ENCODE results near the gene MARVELD1.

MARVELD1 gene

DNA sequence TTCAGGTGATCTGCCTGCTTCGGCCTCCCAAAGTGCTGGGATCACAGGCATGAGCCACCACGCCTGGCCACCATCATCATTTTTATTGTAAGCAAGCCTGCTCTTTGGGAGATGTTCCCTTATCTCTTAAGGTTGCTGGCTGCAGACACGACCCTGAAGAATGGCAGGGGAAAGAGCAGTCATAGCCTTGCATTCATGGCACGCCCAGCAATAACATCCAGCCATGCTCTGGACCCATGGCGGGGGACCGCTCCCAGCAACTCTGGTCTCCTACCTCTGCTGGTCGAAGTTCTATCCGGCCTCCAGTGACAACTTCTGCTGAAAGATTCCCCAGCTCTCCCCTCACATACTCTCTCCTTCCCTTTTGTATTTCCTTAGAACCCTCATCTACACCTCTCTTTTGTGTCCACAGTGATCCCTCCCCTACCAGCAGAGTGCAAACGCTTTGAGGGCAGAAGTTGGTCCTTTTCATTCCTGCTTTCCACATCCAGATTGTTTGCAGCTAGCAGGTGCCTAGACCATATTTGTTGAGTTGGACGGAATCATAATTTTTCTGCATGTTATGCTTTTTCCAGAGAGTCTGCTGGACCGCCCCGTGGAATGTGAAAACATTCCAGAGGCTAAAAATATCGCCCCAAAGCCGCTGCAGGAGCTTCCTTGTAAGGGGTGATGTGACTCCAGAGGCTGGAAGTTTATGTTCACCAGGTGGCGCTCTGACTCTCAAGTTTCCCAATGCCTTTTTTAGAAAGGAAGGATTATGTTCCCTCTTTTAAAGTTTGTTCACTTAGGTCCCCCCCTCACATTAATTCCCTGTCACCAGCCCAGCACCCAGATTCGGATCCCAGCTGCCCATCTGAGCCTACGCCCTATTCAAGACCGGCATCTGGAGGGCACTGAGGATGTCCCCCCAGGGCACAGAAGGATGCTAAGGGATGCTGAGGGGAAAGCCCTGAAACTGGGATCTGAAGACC lies 4.3 kb upstream of the MARVELD1 start:
- no peaks in the 10 kb centered on the region for H3K9me3 ChIP-seq (ENCODE audit: insufficient read depth, low read length)
- no peak overlapping the region for H3K4me3 ChIP-seq (ENCODE audit: insufficient read length, low read depth)
- H3K36me3 ChIP-seq (ENCODE audit: insufficient read depth, insufficient read length, low read length): no peaks in the 10 kb centered on the region
- H3K4me1 ChIP-seq (ENCODE audit: insufficient read depth, insufficient read length): no peaks in the 10 kb centered on the region
- DNase-seq (ENCODE audit: low read depth, low spot score): no peak
- H3K27me3 ChIP-seq (ENCODE audit: insufficient read depth, insufficient read length): no peaks in the 10 kb centered on the region
- TF ChIP-seq SUZ12 (IDR thresholded peaks at IDR 0.05; ENCODE audit: extremely low read depth, insufficient read depth, insufficient read length): no peak
- TF ChIP-seq YY1 (IDR thresholded peaks at IDR 0.05; ENCODE audit: insufficient read depth, insufficient read length): no peak
- no peak for TF ChIP-seq ZNF274 (IDR thresholded peaks at IDR 0.05; ENCODE audit: low read depth, low read length)
- no peak overlapping the region for H3K9ac ChIP-seq (ENCODE audit: insufficient read length, low read depth)

DNA sequence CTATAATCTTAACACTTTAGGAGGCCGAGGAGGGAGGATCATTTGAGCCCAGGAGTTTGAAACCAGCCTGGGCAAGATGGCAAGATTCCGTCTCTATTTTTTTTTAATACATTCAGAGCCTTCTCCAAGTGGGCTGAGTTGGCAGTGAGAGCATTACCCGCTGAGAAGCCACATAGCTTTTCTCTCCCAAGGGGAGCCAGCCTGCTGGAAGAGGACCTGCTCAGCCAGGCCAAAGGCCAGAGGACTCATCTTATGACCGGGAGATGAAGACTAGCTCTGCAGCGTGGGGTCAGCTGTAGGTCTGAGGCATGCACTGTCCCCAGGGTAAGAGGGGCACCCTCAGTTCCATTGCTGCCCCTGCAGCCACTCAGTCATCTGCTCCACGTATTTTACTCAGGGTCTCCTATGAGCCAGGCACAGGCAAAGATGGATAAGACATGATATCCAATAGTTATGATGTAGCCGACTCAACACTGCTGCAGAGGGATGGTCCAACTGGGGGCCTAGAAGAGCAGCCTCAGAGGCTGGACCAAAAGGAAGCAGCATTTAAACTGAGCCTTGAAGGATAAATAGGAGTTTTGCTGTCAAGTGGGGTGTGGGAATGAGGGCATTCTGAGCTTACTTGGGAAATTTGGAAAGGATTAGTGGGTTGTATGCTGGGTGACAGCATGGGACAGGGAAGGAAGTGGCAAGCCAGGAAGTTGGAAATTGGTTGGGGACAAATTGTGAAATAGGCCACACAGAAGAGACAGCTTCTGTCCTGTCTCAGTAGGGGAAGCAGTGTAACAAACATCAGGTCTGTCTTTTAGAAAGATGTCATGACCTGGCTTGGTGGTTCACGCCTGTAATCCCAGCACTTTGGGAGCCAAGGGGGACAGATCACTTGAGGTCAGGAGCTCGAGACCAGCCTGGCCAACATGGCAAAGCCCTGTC lies 1.6 kb upstream of the MARVELD1 start:
- no peak for DNase-seq (ENCODE audit: low read depth, low spot score)
- no peaks in the 10 kb centered on the region for H3K9me3 ChIP-seq (ENCODE audit: insufficient read depth, low read length)
- H3K27me3 ChIP-seq (ENCODE audit: insufficient read depth, insufficient read length): no peaks in the 10 kb centered on the region
- peaks cover 11% of the 10 kb centered on the region for H3K36me3 ChIP-seq (ENCODE audit: insufficient read depth, insufficient read length, low read length)
- no peak overlapping the region for H3K4me3 ChIP-seq (ENCODE audit: insufficient read length, low read depth)
- no peaks in the 10 kb centered on the region for H3K4me1 ChIP-seq (ENCODE audit: insufficient read depth, insufficient read length)
- no peak overlapping the region for H3K9ac ChIP-seq (ENCODE audit: insufficient read length, low read depth)
- TF ChIP-seq SUZ12 (IDR thresholded peaks at IDR 0.05; ENCODE audit: extremely low read depth, insufficient read depth, insufficient read length) (no peak), YY1 (IDR thresholded peaks at IDR 0.05; ENCODE audit: insufficient read depth, insufficient read length) (no peak), ZNF274 (IDR thresholded peaks at IDR 0.05; ENCODE audit: low read depth, low read length) (no peak)

DNA sequence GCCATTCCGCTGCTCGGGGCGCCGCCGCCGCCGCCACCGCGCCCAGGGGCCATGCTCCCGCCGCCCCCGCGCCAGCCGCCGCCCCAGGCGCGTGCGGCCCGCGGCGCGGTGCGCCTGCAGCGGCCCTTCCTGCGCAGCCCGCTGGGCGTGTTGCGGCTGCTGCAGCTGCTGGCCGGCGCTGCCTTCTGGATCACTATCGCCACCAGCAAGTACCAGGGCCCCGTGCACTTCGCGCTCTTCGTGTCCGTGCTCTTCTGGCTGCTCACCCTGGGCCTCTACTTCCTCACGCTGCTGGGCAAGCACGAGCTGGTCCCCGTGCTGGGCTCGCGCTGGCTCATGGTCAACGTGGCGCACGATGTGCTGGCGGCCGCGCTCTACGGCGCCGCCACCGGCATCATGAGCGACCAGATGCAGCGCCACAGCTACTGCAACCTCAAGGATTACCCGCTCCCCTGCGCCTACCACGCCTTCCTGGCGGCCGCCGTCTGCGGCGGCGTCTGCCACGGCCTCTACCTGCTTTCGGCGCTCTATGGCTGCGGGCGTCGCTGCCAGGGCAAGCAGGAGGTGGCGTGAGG lies 383 bp downstream of the MARVELD1 start:
- Histone ChIP-seq H3K4me1 (ENCODE audit: insufficient read depth, insufficient read length) (peaks cover 3% of the 10 kb centered on the region), H3K4me3 (ENCODE audit: insufficient read length, low read depth) (peak overlapping the region; percentile 86), H3K9ac (ENCODE audit: insufficient read length, low read depth) (peak overlapping the region; percentile 97), H3K27me3 (ENCODE audit: insufficient read depth, insufficient read length) (no peaks in the 10 kb centered on the region), H3K9me3 (ENCODE audit: insufficient read depth, low read length) (no peaks in the 10 kb centered on the region), H3K36me3 (ENCODE audit: insufficient read depth, insufficient read length, low read length) (peaks cover 23% of the 10 kb centered on the region)
- DNase-seq (ENCODE audit: low read depth, low spot score): peak; percentile 63
- TF ChIP-seq ZNF274 (IDR thresholded peaks at IDR 0.05; ENCODE audit: low read depth, low read length): no peak
- no peak for TF ChIP-seq SUZ12 (IDR thresholded peaks at IDR 0.05; ENCODE audit: extremely low read depth, insufficient read depth, insufficient read length)
- no peak for TF ChIP-seq YY1 (IDR thresholded peaks at IDR 0.05; ENCODE audit: insufficient read depth, insufficient read length)

DNA sequence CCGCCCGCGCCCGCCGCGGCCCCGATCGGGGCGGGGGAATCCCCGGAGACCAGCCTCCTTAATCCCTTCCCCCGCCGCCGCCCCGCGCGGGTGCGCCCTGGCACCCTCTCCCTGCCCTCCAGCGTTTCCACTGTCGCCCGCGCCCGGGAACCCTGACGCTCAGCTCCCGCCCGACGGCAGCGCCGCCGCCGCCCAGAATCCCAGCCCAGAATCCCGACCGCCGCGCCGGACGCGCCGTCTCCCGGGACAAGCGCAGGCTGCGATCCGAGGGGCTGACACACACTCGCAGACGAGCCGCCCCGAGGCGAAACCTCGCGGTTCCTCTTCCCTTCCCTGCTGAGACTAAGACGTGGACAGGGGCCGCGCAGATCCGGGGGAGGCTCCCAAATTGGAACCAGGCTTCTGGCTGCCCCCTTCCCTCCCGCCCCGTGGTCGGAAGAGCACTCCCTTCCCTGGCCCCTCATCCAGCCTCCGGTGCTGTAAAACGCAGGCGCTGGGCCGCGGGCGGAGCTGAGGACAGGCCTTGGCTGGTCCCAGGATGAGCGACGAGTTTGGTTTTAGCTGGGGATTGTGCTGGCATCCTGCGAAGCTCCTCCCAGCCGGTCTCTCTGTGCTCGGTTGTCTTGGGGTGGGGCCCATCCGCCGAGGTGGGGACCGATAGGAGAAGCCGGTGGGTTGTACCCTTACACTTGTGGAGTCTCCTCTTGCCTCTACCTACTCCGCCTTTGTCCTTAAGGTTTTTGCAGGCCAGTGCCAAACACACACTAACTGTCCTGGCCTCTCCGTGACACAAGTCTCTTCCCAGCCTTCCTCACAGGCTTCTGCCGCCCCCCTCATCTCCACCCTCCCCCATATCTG lies 1.1 kb downstream of the MARVELD1 start:
- Histone ChIP-seq H3K9ac (ENCODE audit: insufficient read length, low read depth) (peak overlapping the region; percentile 97), H3K27me3 (ENCODE audit: insufficient read depth, insufficient read length) (no peaks in the 10 kb centered on the region), H3K4me3 (ENCODE audit: insufficient read length, low read depth) (peak overlapping the region; percentile 86), H3K4me1 (ENCODE audit: insufficient read depth, insufficient read length) (peaks cover 3% of the 10 kb centered on the region), H3K9me3 (ENCODE audit: insufficient read depth, low read length) (no peaks in the 10 kb centered on the region), H3K36me3 (ENCODE audit: insufficient read depth, insufficient read length, low read length) (peaks cover 25% of the 10 kb centered on the region)
- DNase-seq (ENCODE audit: low read depth, low spot score): no peak
- TF ChIP-seq YY1 (IDR thresholded peaks at IDR 0.05; ENCODE audit: insufficient read depth, insufficient read length): no peak
- no peak for TF ChIP-seq SUZ12 (IDR thresholded peaks at IDR 0.05; ENCODE audit: extremely low read depth, insufficient read depth, insufficient read length)
- no peak for TF ChIP-seq ZNF274 (IDR thresholded peaks at IDR 0.05; ENCODE audit: low read depth, low read length)

DNA sequence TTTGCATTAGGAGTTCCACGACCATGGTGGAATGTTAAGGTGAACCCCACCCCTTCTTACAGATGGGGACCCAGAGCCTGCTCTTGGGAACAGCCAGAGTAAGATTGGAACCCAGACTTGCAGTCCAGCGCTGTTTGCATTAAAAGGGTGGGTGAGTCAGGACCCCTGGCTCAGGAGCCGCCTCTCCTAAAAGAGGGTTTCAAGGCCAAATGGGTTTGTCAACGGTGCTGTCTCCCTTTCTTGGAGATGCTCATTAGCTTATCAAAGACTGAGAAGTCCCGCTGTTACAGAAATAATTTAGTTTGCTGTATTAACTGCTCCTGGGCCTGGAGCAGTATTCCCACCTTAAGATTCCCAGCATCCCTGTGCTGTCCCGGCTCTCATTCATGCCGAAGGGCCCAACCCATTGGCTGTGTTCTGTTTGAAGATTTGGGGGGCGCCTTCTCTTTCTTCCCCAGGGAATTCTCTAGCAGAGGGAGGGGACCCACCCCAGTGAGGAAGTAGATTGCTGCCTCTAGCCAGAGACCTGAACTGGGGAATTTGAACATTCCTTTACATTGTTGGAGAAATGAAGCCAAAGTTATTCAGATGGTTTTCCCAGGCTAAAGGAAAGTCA lies 1.8 kb downstream of the MARVELD1 start:
- DNase-seq (ENCODE audit: low read depth, low spot score): no peak
- peaks cover 3% of the 10 kb centered on the region for H3K4me1 ChIP-seq (ENCODE audit: insufficient read depth, insufficient read length)
- H3K9me3 ChIP-seq (ENCODE audit: insufficient read depth, low read length): no peaks in the 10 kb centered on the region
- H3K36me3 ChIP-seq (ENCODE audit: insufficient read depth, insufficient read length, low read length): peaks cover 25% of the 10 kb centered on the region
- TF ChIP-seq ZNF274 (IDR thresholded peaks at IDR 0.05; ENCODE audit: low read depth, low read length) (no peak), YY1 (IDR thresholded peaks at IDR 0.05; ENCODE audit: insufficient read depth, insufficient read length) (no peak), SUZ12 (IDR thresholded peaks at IDR 0.05; ENCODE audit: extremely low read depth, insufficient read depth, insufficient read length) (no peak)
- peak overlapping the region; percentile 97 for H3K9ac ChIP-seq (ENCODE audit: insufficient read length, low read depth)
- peak overlapping the region; percentile 86 for H3K4me3 ChIP-seq (ENCODE audit: insufficient read length, low read depth)
- H3K27me3 ChIP-seq (ENCODE audit: insufficient read depth, insufficient read length): no peaks in the 10 kb centered on the region

GRCh38 chr10:97717627-97718026 lies 4.1 kb downstream of the MARVELD1 start:
- H3K4me1 ChIP-seq (ENCODE audit: insufficient read depth, insufficient read length): peaks cover 3% of the 10 kb centered on the region

More at GRCh38 chr10:97717627-97718026, 4.1 kb downstream of the MARVELD1 start:
- Histone ChIP-seq H3K27me3 (ENCODE audit: insufficient read depth, insufficient read length) (no peaks in the 10 kb centered on the region), H3K36me3 (ENCODE audit: insufficient read depth, insufficient read length, low read length) (peaks cover 25% of the 10 kb centered on the region), H3K4me3 (ENCODE audit: insufficient read length, low read depth) (no peak overlapping the region), H3K9me3 (ENCODE audit: insufficient read depth, low read length) (no peaks in the 10 kb centered on the region), H3K9ac (ENCODE audit: insufficient read length, low read depth) (no peak overlapping the region)
- TF ChIP-seq SUZ12 (IDR thresholded peaks at IDR 0.05; ENCODE audit: extremely low read depth, insufficient read depth, insufficient read length) (no peak), YY1 (IDR thresholded peaks at IDR 0.05; ENCODE audit: insufficient read depth, insufficient read length) (no peak), ZNF274 (IDR thresholded peaks at IDR 0.05; ENCODE audit: low read depth, low read length) (no peak)
- no peak for DNase-seq (ENCODE audit: low read depth, low spot score)
